ENCODE data around the gene ULK4. TPM values are rescaled to one million over a fixed set of nuclear protein-coding genes. Genes with fewer than 3 reads are reported as not detected.
"Not testable (repeated sequence)": the region's sequence is repeated elsewhere in the genome, so short reads cannot be mapped to it uniquely, and the experiment has no call there.

Gene ULK4
- total RNA-seq, 1 donor from 2014 or later = 18.6 TPM

DNA sequence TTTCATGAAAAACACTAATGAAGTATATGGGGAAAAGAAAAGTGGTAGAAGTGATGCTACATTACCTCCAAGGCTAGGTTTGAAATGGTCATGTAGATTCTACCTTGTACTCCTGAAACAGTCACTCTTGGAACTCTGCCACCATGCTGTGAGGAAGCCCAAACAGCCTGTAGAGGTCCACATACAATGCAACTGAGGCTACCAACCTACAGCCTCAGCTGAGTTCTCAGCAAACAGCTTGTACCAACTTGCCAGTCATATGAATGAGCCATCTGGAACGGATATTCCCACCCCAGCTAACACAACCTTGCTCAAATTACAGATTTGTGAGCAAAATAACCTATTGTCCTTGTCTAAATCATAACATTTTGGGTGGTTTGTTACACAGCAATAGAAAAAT, 193.5 kb downstream of the ULK4 start:
- H3K9me3 Mint-ChIP-seq = no peaks in the 10 kb centered on the region

GRCh38 chr3:41762867-41763266, 199.0 kb downstream of the ULK4 start:
- CTCF ChIA-PET; intact Hi-C loops (cut with micrococcal nuclease); H3K9me3 Mint-ChIP-seq; ATAC-seq (ENCODE audit: low read depth); H3K4me3 Mint-ChIP-seq; H3K27me3 Mint-ChIP-seq; POLR2A ChIA-PET; H3K36me3 Mint-ChIP-seq (ENCODE audit: low read depth); H3K27ac Mint-ChIP-seq; DNase-seq; H3K4me1 Mint-ChIP-seq: not testable (repeated sequence)

More for the DNA sequence above, 193.5 kb downstream of the ULK4 start:
- DNase-seq (no peak), ATAC-seq (ENCODE audit: low read depth) (no peak)
- Mint-ChIP-seq H3K27ac (no peak overlapping the region), H3K4me1 (no peaks in the 10 kb centered on the region), H3K27me3 (no peaks in the 10 kb centered on the region), H3K36me3 (ENCODE audit: low read depth) (no peaks in the 10 kb centered on the region), H3K4me3 (no peak overlapping the region)
- TF ChIP-seq CTCF (IDR thresholded peaks at IDR 0.05) = no peak
- CTCF ChIA-PET = no interaction called here
- intact Hi-C loops (cut with micrococcal nuclease) = no loop called here
- POLR2A ChIA-PET = no interaction called here

DNA sequence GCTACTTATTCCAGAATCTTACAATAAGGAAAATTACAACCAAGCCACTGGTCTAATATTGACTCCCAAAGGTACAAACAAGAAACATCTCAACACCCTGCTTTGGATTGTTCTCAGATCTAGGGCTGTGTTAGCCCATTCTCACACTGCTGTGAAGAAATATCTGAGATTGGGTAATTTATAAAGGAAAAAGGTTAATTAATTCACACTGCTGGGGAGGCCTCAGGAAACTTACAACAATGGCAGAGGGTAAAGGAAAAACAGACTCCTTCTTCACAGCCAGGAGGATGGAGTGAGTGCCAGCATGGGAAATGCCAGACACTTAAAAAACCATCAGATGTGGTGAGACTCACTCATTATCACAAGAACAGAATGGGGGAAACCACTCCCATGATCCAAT, 208.3 kb downstream of the ULK4 start:
- H3K4me1 Mint-ChIP-seq = no peaks in the 10 kb centered on the region
- H3K27me3 Mint-ChIP-seq = no peaks in the 10 kb centered on the region
- DNase-seq (no peak), ATAC-seq (ENCODE audit: low read depth) (no peak)
- CTCF ChIA-PET = no interaction called here
- no peak overlapping the region for H3K4me3 Mint-ChIP-seq
- H3K27ac Mint-ChIP-seq = no peak overlapping the region
- peaks cover 14% of the 10 kb centered on the region for H3K36me3 Mint-ChIP-seq (ENCODE audit: low read depth)
- no peak for TF ChIP-seq CTCF (IDR thresholded peaks at IDR 0.05)
- H3K9me3 Mint-ChIP-seq = no peaks in the 10 kb centered on the region
- intact Hi-C loops (cut with micrococcal nuclease) = no loop called here
- POLR2A ChIA-PET = no interaction called here

DNA sequence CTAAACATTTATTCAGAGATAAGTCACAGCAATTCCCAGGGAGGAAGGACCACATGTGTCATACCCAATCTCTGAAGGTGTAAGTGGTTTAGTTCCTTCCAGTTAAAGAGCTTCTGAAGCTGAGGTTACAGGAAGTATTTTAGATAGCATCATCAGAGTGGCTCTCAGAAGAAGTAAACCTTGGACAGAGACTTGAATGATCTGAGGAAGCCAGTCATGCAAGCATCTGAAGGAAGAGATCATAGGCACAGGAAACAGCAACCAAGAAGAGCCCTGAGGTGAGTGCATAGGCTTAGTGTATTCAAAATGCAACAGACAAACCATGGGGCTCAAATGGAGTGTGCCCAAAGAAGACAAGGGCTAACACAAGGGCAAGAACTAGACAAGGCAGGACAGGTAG, 210.3 kb downstream of the ULK4 start:
- peaks cover 14% of the 10 kb centered on the region for H3K36me3 Mint-ChIP-seq (ENCODE audit: low read depth)
- no peaks in the 10 kb centered on the region for H3K9me3 Mint-ChIP-seq
- H3K27ac Mint-ChIP-seq = no peak overlapping the region
- DNase-seq (no peak), ATAC-seq (ENCODE audit: low read depth) (no peak)
- intact Hi-C loops (cut with micrococcal nuclease) = no loop called here
- ChIA-PET POLR2A (no interaction called here), CTCF (no interaction called here)
- H3K4me3 Mint-ChIP-seq = no peak overlapping the region
- no peaks in the 10 kb centered on the region for H3K27me3 Mint-ChIP-seq
- TF ChIP-seq CTCF (IDR thresholded peaks at IDR 0.05) = no peak
- H3K4me1 Mint-ChIP-seq = no peaks in the 10 kb centered on the region

- ChIA-PET POLR2A (no interaction called here), CTCF (no interaction called here)
- intact Hi-C loops (cut with micrococcal nuclease) = no loop called here
- Mint-ChIP-seq H3K27ac (no peak overlapping the region), H3K4me1 (no peaks in the 10 kb centered on the region), H3K9me3 (no peaks in the 10 kb centered on the region), H3K27me3 (no peaks in the 10 kb centered on the region), H3K4me3 (no peak overlapping the region), H3K36me3 (ENCODE audit: low read depth) (peaks cover 14% of the 10 kb centered on the region)
- no peak for TF ChIP-seq CTCF (IDR thresholded peaks at IDR 0.05)
- DNase-seq = no peak
- no peak for ATAC-seq (ENCODE audit: low read depth)
These were observed 211.9 kb downstream of the ULK4 start for GRCh38 chr3:41749988-41750387.

DNA sequence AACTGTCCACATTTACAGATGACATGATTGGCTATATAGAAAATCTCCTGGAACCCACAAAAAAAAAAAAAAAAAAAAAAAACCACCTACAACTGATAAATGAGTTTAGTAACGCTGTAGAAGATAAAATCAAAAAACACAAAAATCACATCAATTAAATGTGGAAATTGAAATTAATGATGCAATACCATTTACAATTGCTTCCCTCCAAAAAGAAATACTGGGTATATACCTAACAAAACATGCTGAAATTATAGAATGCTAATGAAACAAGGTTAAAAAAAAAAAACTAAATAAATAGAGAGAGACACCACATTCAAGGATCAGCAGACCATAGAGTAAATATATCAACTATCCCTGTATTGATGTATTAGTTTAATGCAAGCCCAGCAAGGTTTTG, 215.7 kb downstream of the ULK4 start:
- Mint-ChIP-seq H3K4me3 (no peak overlapping the region), H3K27ac (no peak overlapping the region), H3K27me3 (no peaks in the 10 kb centered on the region), H3K36me3 (ENCODE audit: low read depth) (peaks cover 7% of the 10 kb centered on the region), H3K9me3 (peaks cover 3% of the 10 kb centered on the region), H3K4me1 (no peaks in the 10 kb centered on the region)
- DNase-seq (no peak), ATAC-seq (ENCODE audit: low read depth) (no peak)
- intact Hi-C loops (cut with micrococcal nuclease) = no loop called here
- POLR2A ChIA-PET = no interaction called here
- CTCF ChIA-PET = no interaction called here
- no peak for TF ChIP-seq CTCF (IDR thresholded peaks at IDR 0.05)
